Caco-2 (cell line): Measurements from ENCODE around the gene KBTBD13. TPM values are rescaled to one million over a fixed set of nuclear protein-coding genes. Genes with fewer than 3 reads are reported as not detected.
A peak's percentile ranks its signal among the peaks of the same experiment; 100 is the strongest.

ENCODE experiments used
- BruUV-seq: library from RNA; stranded (reverse); fragments of 400-500 nt; replicated peaks from 2 replicates; lab custom pipeline; 2021; lab: Mats Ljungman, UMichigan
- CTCF ChIA-PET: fragments of 300-600 bp; sonication (Branson Sonifier 250); formaldehyde crosslinking; loops from one replicate; lab custom pipeline; 2022; ENCODE audit warnings: antibody characterized with exemption; lab: Charles Lee
- POLR2A ChIA-PET: fragments of 300-600 bp; sonication (Branson Sonifier 250); formaldehyde crosslinking; loops from one replicate; lab custom pipeline; 2022; ENCODE audit warnings: antibody characterized with exemption; lab: Charles Lee
- DNase-seq, 2 experiments: peaks; one replicate each; pipeline versions ENCODE4 v3.0.0 to v3.0.0-alpha.2; 2020 to 2022
- H3K27me3 ChIP-seq: replicated peaks from 2 replicates; pipeline ENCODE4 v1.6.0; 2011; ENCODE audit warnings: low read length; ENCODE audit not compliant: control insufficient read depth, insufficient read depth
- H3K36me3 ChIP-seq: 2 replicates; pipeline ENCODE4 v1.5.1; 2011; ENCODE audit warnings: low read length; ENCODE audit not compliant: control insufficient read depth, insufficient read depth
- H3K4me1 ChIP-seq: fragments of 250-450 bp; sonication (Bioruptor Pico); 2 replicates; pipeline ENCODE4 v1.5.1; 2020; ENCODE audit warnings: mild to moderate bottlenecking
- H3K4me3 ChIP-seq: 2 replicates; pipeline ENCODE4 v1.5.1; 2011; ENCODE audit warnings: low read depth, mild to moderate bottlenecking, control low read depth, low read length
- H3K9me3 ChIP-seq: fragments of 250-450 bp; sonication (Bioruptor Pico); 2 replicates; pipeline ENCODE4 v1.5.1; 2020; ENCODE audit warnings: mild to moderate bottlenecking, moderate library complexity
- H3K27ac Mint-ChIP-seq: one replicate; pipeline ENCODE4 v1.8.0; 2022; ENCODE audit warnings: mixed read lengths; ENCODE audit not compliant: unreplicated experiment
- H3K27me3 Mint-ChIP-seq: one replicate; pipeline ENCODE4 v1.8.0; 2022; ENCODE audit warnings: mixed read lengths; ENCODE audit not compliant: insufficient read depth, unreplicated experiment
- H3K36me3 Mint-ChIP-seq: one replicate; pipeline ENCODE4 v1.8.0; 2022; ENCODE audit warnings: mild to moderate bottlenecking, mixed read lengths; ENCODE audit not compliant: insufficient read depth, unreplicated experiment
- H3K4me1 Mint-ChIP-seq: one replicate; pipeline ENCODE4 v1.8.0; 2022; ENCODE audit warnings: low read depth, mixed read lengths; ENCODE audit not compliant: unreplicated experiment
- H3K4me3 Mint-ChIP-seq: one replicate; pipeline ENCODE4 v1.8.0; 2022; ENCODE audit warnings: mild to moderate bottlenecking, moderate library complexity, mixed read lengths; ENCODE audit not compliant: unreplicated experiment
- H3K9me3 Mint-ChIP-seq: one replicate; pipeline ENCODE4 v1.8.0; 2022; ENCODE audit warnings: mixed read lengths; ENCODE audit not compliant: unreplicated experiment
- CTCF ChIP-seq, 2 experiments: fragments of 200-600 bp in 1 of 2; IDR thresholded peaks; 1 replicate in 1 of 2; 2 replicates in 1 of 2; pipeline versions ENCODE4 v1.5.1 to v1.8.0; 2011 to 2022; ENCODE audit warnings: antibody characterized with exemption in 1 of 2, control low read depth in 1 of 2, inconsistent platforms in 1 of 2, low read depth in 1 of 2, low read length in 1 of 2, mild to moderate bottlenecking in 1 of 2, moderate library complexity in 1 of 2; ENCODE audit not compliant: insufficient read depth in 1 of 2, severe bottlenecking in 1 of 2, unreplicated experiment in 1 of 2
- intact Hi-C: fragments of 100-400 bp; cut with micrococcal nuclease; formaldehyde crosslinking; loops from one replicate; pipeline ENCODE4 v1.10.0; 2022; ENCODE audit not compliant: unreplicated experiment
- total RNA-seq: library from RNA; stranded (reverse); gene quantifications from 2 replicates; pipeline ENCODE4 v1.2.3, GENCODE V29; 2022

KBTBD13 gene
- total RNA-seq, 1 experiment from 2014 or later = not detected

- H3K9me3 Mint-ChIP-seq = no peaks in the 10 kb centered on the region
- Histone ChIP-seq H3K4me1 (peaks cover 48% of the 10 kb centered on the region), H3K27me3 (no peaks in the 10 kb centered on the region), H3K36me3 (no peaks in the 10 kb centered on the region), H3K9me3 (no peaks in the 10 kb centered on the region), H3K4me3 (no peak overlapping the region)
- no TSS peak for BruUV-seq
- TF ChIP-seq CTCF (IDR thresholded peaks at IDR 0.05; ENCODE audit: insufficient read depth in 1 of 2, low read depth in 1 of 2, low read length in 1 of 2, severe bottlenecking in 1 of 2, unreplicated experiment in 1 of 2) = peak; percentile 84 to 93
- H3K27me3 Mint-ChIP-seq = no peaks in the 10 kb centered on the region
- POLR2A ChIA-PET = interaction anchor here (0.5 to 0.9 kb wide), 3 partner anchors 12 to 47 kb away, joined by 3 to 7 read pairs (median 4); no protein-coding TSS in a partner anchor
- peak; percentile 82 to 87 for DNase-seq
- peaks cover 31% of the 10 kb centered on the region for H3K4me1 Mint-ChIP-seq
- peak overlapping the region; percentile 91 for H3K27ac Mint-ChIP-seq
- peaks cover 11% of the 10 kb centered on the region for H3K36me3 Mint-ChIP-seq
- CTCF ChIA-PET = interaction anchor here (0.6 to 4.9 kb wide), 16 partner anchors 9 to 217 kb away, joined by 3 to 42 read pairs (median 4); partner anchors contain the start of genes CLPX, RASL12 and SLC51B
- intact Hi-C loops = loop anchor here (1.0 kb wide), 4 partner anchors 9 to 47 kb away; partner anchors contain the start of gene SLC51B
- no peak overlapping the region for H3K4me3 Mint-ChIP-seq
These were observed 22.0 kb upstream of the KBTBD13 start for GRCh38 chr15:65054333-65055200.

- H3K9me3 Mint-ChIP-seq = no peaks in the 10 kb centered on the region
- no peak for TF ChIP-seq CTCF (IDR thresholded peaks at IDR 0.05; ENCODE audit: insufficient read depth in 1 of 2, low read depth in 1 of 2, low read length in 1 of 2, severe bottlenecking in 1 of 2, unreplicated experiment in 1 of 2)
- intact Hi-C loops = no loop called here
- H3K4me1 Mint-ChIP-seq = peaks cover 25% of the 10 kb centered on the region
- no peaks in the 10 kb centered on the region for H3K27me3 Mint-ChIP-seq
- Histone ChIP-seq H3K4me1 (peaks cover 48% of the 10 kb centered on the region), H3K36me3 (no peaks in the 10 kb centered on the region), H3K9me3 (no peaks in the 10 kb centered on the region), H3K27me3 (no peaks in the 10 kb centered on the region), H3K4me3 (no peak overlapping the region)
- no peak overlapping the region for H3K4me3 Mint-ChIP-seq
- ChIA-PET POLR2A (interaction anchor here (0.9 to 1.0 kb wide), 2 partner anchors 12 to 41 kb away, joined by 3 read pairs; no protein-coding TSS in a partner anchor), CTCF (interaction anchor here (0.6 to 4.9 kb wide), 13 partner anchors 9 to 216 kb away, joined by 4 to 42 read pairs (median 6); partner anchors contain the start of genes CLPX, RASL12 and SLC51B)
- BruUV-seq = no TSS peak
- peak in 1 of 2 experiments; percentile 25 for DNase-seq
- peaks cover 11% of the 10 kb centered on the region for H3K36me3 Mint-ChIP-seq
- peak overlapping the region; percentile 91 for H3K27ac Mint-ChIP-seq
These were observed 21.2 kb upstream of the KBTBD13 start for GRCh38 chr15:65055201-65055870.

GRCh38 chr15:65056106-65056505, 20.4 kb upstream of the KBTBD13 start:
- H3K36me3 Mint-ChIP-seq = peaks cover 11% of the 10 kb centered on the region

More at GRCh38 chr15:65056106-65056505, 20.4 kb upstream of the KBTBD13 start:
- DNase-seq = no peak
- no peak overlapping the region for H3K4me3 ChIP-seq
- no peaks in the 10 kb centered on the region for H3K27me3 ChIP-seq
- TF ChIP-seq CTCF (IDR thresholded peaks at IDR 0.05; ENCODE audit: insufficient read depth in 1 of 2, low read depth in 1 of 2, low read length in 1 of 2, severe bottlenecking in 1 of 2, unreplicated experiment in 1 of 2) = no peak
- Mint-ChIP-seq H3K9me3 (no peaks in the 10 kb centered on the region), H3K4me1 (peaks cover 25% of the 10 kb centered on the region), H3K27ac (peak overlapping the region; percentile 91), H3K4me3 (no peak overlapping the region), H3K27me3 (no peaks in the 10 kb centered on the region)
- no peaks in the 10 kb centered on the region for H3K36me3 ChIP-seq
- POLR2A ChIA-PET = interaction anchor here (0.6 to 1.0 kb wide), 2 partner anchors 11 to 66 kb away, joined by 3 read pairs; partner anchors contain the start of gene SPG21
- no TSS peak for BruUV-seq
- CTCF ChIA-PET = interaction anchor here (0.7 to 4.9 kb wide), 6 partner anchors 22 to 45 kb away, joined by 6 to 42 read pairs (median 20); no protein-coding TSS in a partner anchor
- peaks cover 48% of the 10 kb centered on the region for H3K4me1 ChIP-seq
- no peaks in the 10 kb centered on the region for H3K9me3 ChIP-seq
- intact Hi-C loops = no loop called here
